ENCODE data around the gene FUT2.

FUT2 gene

GRCh38 chr19:48755084-48755641 lies 59.4 kb downstream of the FUT2 start, which contains the start of gene FGF21:
Gene FGF21 (plus strand): TSS chr19:48755524. CDS start chr19:48756237, 713 bp downstream.
- Histone ChIP-seq H3K36me3 (ENCODE audit: low read length) (no peaks in the 10 kb centered on the region), H4K20me1 (ENCODE audit: low read depth, low read length) (no peaks in the 10 kb centered on the region), H3K27ac (ENCODE audit: low read depth, low read length) (no peak within 1 kb of the TSS), H3K4me3 (ENCODE audit: insufficient read depth, low read length, poor library complexity, severe bottlenecking) (no peak within 1 kb of the TSS), H3K79me2 (ENCODE audit: insufficient read depth, low read length) (no peaks in the 10 kb centered on the region), H3K9me3 (ENCODE audit: insufficient read depth, low read length) (no peaks in the 10 kb centered on the region), H3K9me2 (replicated peaks; ENCODE audit: insufficient read depth, low read length) (no peaks in the 10 kb centered on the region), H3F3A (ENCODE audit: insufficient read depth) (no peaks in the 10 kb centered on the region), H3K9ac (ENCODE audit: low read length) (no peak within 1 kb of the TSS), H3K27me3 (ENCODE audit: low read length) (no peaks in the 10 kb centered on the region), H3K4me2 (ENCODE audit: low read depth, low read length, poor library complexity, severe bottlenecking) (no peak within 1 kb of the TSS), H2AFZ (ENCODE audit: low read depth, low read length, severe bottlenecking) (no peak within 1 kb of the TSS)
- no peak for TF ChIP-seq CTCF (IDR thresholded peaks at IDR 0.05; ENCODE audit: insufficient read depth, low read length, poor library complexity, severe bottlenecking)
- no peak for TF ChIP-seq EZH2phosphoT487 (conservative IDR thresholded peaks at IDR 0.05; ENCODE audit: low read length)
